Coronary artery (tissue), 2 donors: Measurements from ENCODE around the gene ACSM2B.
"Not testable (repeated sequence)": the region's sequence is repeated elsewhere in the genome, so short reads cannot be mapped to it uniquely, and the experiment has no call there.

Source experiments
- DNase-seq: peaks from one replicate; pipeline ENCODE4 v3.0.0-alpha.2; 2017; ENCODE audit warnings: low spot score
- H3K27ac ChIP-seq, 2 donors: fragments of 200-600 bp; sonication (generic); one replicate each; pipeline ENCODE4 v1.5.1; 2016 to 2019
- H3K4me3 ChIP-seq: fragments of 200-600 bp; sonication (generic); 2 replicates; pipeline ENCODE4 v1.5.1; 2016; ENCODE audit warnings: mild to moderate bottlenecking, moderate library complexity
- TF ChIP-seq, protein P1 (sequence below): fragments of 200-600 bp; sonication (generic); IDR thresholded peaks from one replicate; pipeline ENCODE4 v1.5.1; 2019; ENCODE audit warnings: antibody characterized with exemption

Gene ACSM2B

DNA sequence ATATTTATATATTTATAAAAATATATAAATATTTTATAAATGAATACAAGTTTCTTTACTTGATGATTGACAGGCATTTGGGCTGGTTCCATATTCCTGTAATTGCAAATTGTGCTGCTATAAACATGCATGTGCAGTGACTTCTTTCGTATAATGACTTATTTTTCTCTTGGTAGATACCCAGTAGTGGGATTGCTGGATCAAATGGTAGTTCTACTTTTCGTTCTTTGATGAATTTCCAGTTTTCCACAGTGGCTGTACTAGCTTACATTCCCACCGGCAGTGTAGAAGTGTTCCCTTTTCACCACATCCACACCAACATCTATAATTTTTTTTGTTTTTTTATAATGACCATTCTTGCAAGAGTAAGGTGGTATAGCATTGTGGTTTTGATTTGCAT lies 7.8 kb downstream of the ACSM2B start:
- Histone ChIP-seq H3K4me3 (no peak overlapping the region), H3K27ac (no peak overlapping the region)
- TF ChIP-seq, protein P1, sequence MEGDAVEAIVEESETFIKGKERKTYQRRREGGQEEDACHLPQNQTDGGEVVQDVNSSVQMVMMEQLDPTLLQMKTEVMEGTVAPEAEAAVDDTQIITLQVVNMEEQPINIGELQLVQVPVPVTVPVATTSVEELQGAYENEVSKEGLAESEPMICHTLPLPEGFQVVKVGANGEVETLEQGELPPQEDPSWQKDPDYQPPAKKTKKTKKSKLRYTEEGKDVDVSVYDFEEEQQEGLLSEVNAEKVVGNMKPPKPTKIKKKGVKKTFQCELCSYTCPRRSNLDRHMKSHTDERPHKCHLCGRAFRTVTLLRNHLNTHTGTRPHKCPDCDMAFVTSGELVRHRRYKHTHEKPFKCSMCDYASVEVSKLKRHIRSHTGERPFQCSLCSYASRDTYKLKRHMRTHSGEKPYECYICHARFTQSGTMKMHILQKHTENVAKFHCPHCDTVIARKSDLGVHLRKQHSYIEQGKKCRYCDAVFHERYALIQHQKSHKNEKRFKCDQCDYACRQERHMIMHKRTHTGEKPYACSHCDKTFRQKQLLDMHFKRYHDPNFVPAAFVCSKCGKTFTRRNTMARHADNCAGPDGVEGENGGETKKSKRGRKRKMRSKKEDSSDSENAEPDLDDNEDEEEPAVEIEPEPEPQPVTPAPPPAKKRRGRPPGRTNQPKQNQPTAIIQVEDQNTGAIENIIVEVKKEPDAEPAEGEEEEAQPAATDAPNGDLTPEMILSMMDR, result no peak
- DNase-seq, result no peak

DNA sequence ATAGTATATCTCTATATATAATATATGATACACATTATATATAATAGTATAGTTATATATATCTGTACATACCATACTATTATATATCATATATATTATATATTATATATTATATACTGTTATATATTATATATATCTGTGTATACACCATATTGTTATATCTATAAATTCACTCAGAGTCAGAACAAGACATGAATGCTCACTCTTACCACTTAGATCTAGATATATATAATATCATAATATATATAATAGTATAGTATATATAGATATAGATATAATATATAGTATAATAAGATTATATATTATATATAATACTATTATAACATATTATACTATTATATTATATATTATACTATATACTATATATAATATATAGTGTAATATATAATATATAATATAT lies 9.3 kb downstream of the ACSM2B start:
- TF ChIP-seq, protein P1, result no peak
- no peak for DNase-seq
- Histone ChIP-seq H3K27ac (no peak overlapping the region), H3K4me3 (no peak overlapping the region)

DNA sequence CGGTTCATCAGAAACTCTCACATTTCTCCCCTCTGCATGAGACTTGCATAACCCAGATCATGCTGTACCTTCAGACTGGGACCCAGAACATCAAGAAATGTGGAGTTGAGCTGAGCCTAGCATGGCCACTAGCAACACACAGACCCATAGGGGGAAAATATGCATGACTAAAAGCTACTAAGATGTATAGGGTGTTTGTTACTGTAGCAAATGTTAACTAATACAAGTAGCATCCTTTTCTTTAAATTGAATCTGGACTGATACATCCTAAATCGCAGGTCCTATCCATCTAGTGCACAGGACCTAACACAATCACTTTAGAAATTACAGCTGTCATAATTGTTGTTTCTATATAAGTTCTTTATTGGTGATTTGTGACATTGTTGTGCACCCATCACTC lies 10.8 kb downstream of the ACSM2B start:
- H3K27ac ChIP-seq, DNase-seq, H3K4me3 ChIP-seq: not testable (repeated sequence)

DNA sequence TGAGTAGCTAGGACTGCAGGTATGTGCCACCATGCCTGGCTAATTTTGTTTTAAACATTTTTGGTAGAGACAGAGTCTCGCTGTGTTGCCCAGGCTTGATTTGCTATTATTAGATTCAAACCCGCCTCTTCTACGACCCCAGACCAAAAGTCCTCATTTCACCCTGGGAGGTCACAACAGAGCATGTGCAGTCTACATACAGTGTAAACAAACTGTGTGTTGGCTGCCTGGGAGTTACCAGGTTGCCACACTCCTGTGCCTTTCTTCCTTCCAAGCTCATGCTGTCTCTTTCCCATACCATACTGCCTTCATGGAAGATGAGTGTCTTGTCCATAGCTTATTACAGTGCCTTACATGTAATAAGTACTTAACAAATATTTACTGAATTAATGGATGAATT lies 11.9 kb downstream of the ACSM2B start:
- not testable (repeated sequence) for DNase-seq, H3K27ac ChIP-seq, H3K4me3 ChIP-seq

DNA sequence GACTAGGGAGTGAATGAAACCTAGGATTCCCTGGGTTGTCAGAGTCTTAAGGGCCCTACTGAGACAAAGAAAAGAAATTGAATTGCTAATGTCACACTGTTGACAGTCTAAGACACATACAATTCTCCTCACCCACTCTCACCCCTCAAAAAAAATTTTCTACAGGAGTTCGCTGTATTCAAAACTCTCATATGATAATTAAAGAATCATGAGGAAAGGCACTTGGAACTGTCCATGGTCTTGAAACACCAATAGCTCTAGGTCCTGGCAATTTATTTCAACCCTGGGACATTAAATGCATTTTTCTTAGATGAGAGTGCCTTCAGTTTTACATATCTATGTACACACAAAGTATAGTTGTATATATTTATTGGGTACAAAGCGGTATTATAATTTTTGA lies 20.5 kb downstream of the ACSM2B start:
- not testable (repeated sequence) for H3K27ac ChIP-seq, DNase-seq, H3K4me3 ChIP-seq

DNA sequence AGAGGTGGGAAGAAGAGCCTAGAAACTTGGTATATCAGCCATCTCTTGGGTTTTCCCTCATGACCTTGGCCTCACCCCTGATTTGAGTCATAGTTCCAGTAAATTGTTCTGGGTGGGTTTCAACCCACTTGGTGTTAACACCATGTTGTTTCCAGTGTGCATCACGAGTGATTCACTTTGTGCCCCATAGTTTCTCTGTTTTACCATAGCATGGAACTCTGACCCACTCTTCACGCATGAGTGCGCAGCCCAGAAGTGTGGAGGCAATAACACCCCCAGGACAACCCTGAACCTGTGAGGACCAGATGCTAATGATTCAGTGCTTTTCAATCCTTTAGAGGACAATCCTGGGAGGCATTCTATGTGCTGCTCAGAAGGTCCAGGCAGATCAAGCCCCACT lies 21.5 kb downstream of the ACSM2B start:
- not testable (repeated sequence) for H3K4me3 ChIP-seq, H3K27ac ChIP-seq, DNase-seq

DNA sequence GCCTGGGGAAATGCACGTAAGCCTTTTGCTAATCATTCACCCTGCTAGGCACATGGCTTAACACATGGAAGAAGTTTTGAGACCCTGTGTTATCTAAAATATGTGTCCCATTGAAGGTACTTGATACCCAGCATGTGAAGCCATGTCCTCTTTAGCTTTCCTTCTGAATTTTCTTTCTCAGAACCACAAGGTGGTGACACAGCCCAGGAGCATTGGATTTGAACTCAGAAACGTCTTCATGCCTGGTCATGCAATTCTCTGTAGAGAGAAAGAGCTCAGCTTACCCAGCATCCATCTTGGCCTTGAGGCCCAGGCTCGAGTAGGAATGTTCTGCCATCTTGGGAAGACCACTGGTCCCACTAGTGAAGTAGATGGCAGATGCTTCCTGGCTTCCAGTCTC lies 22.7 kb downstream of the ACSM2B start:
- not testable (repeated sequence) for DNase-seq, H3K4me3 ChIP-seq, H3K27ac ChIP-seq

DNA sequence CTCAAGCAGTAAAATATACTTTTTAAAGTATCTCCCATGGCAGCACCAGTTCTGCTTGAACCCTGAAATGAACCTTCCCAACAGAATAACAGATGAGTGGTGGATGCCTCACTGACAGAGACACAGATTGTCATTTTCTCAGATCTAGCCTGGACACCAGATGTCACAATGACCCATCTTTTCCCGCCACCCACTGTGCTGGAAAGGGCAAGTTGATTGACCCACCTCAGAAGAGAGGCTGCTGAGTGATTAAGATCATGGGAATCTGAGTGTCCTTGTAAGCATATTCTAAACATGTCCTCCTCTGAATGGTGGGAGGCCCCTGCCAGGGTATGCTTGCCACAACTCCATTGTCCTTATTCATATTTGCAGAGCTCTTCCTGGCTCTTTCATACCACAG lies 29.2 kb downstream of the ACSM2B start:
- H3K27ac ChIP-seq, H3K4me3 ChIP-seq, DNase-seq: not testable (repeated sequence)

DNA sequence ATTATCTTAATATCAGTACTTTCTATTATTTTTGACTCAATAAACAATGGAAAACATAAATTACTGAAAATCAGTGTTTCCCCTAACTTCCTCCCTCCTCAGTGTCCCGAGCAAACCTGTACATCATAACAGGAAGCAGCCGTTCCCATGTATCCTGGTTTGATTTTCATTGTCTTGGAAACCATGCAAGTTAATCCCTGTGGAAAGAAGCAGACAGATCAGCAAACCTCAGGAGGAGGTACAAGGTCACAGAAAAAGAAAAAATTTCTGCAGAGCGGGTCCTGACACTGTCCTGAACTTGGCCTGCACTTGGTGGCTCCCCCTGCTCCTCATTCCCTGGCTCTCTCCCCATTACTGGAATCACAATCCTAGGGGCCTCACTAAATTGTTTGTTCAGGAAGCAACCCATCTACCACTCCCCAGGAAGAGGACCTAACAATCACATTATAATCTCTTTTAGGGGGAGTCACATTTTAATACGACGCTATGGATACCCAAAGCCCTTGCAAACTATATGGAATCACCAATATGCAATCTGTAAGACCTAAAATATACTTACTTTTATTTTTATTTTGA lies 29.8 kb downstream of the ACSM2B start:
- not testable (repeated sequence) for H3K4me3 ChIP-seq, H3K27ac ChIP-seq, DNase-seq

DNA sequence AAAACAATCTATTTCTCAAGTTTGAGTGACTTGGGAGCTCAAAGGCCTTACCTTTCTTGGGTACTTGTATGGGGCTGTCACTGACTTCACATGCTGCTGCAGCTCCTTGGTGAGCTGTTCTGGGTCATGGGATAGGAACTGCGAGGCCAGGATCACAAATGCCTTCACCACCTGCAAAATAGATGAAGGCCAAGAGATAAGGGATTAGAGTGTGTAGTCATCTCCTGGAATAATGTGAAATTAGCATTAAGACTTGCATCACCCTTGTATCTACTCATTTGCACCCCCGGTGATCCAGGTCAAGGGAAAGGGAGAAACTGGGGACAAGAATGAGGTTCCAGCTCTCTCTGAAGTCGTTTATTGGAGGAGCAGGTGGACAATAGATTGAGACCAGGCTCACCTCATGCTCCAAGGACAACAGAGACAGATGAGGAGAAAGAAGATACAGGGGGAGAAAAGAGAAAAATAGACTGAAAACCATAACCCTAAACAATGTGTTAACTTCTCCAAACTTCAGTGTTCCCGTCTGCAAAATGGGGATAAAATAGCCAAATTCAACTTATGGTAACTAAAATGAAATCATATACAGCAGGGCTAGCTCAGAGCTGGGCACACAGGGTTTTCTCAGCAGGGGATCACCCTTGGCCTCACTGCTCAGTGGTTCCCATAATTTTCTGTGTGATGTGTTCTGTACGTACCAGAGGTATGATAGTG lies 35.4 kb downstream of the ACSM2B start:
- not testable (repeated sequence) for H3K27ac ChIP-seq, H3K4me3 ChIP-seq, DNase-seq

DNA sequence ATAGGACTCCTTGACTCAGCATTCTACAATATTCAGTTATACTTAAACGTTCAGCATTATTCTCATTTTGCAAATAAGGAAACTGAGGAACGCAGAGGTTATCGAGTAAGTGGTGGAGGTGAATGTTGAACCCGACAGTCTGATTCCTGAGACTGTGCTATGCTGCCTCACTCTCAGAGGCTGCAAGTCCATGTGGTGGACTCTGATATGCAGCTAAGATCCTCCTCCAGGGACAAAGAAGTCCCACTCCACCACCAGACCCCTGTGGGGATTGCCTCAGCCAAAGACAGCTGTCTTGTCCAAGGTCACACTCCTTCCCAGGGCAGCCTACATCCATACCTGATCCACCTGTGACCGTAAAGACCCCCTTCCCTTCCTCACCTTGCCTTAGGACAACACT lies 37.5 kb downstream of the ACSM2B start:
- TF ChIP-seq, protein P1, result no peak
- no peak for DNase-seq
- H3K4me3 ChIP-seq, result no peak overlapping the region
- no peak overlapping the region for H3K27ac ChIP-seq
